ENCODE measurements around the gene ARL6IP5.
A peak's percentile ranks its signal among the peaks of the same experiment; 100 is the strongest.

ARL6IP5 gene, protein sequence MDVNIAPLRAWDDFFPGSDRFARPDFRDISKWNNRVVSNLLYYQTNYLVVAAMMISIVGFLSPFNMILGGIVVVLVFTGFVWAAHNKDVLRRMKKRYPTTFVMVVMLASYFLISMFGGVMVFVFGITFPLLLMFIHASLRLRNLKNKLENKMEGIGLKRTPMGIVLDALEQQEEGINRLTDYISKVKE

DNA sequence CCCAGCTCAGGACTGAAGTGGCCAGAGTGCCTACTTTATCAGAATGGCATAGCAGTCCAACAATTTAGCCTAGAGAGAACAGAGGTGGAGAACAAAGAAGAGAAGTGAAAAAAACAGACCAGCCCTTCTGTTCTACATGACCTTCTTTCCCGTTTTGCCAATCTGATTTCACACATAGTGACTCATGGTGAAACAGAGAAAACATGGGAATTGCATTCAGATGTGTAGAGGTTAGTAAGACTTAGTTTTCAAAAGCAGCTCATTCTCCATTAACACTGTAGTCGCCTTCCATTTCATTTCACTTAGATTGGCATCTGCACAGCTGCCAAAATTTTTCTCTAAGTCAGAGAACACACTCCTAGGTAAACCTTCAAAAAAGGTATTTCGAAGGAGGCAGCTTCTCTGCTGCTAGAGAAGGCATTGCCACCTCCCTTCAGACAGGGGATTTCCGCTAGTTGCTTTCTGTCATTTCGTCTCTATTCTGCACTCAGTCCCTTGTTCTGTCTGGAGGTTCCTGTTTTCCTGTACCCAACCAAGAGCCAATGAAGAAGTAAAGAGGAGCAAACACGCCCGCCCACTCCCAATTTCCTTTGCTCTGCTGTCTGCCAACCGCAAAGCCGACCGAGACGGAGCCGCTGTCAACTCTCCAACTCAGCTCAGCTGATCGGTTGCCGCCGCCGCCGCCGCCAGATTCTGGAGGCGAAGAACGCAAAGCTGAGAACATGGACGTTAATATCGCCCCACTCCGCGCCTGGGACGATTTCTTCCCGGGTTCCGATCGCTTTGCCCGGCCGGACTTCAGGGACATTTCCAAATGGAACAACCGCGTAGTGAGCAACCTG lies at the start of gene ARL6IP5:
TSS of gene ARL6IP5 (plus strand) at position 612 of the 842 bp plus-strand sequence. CDS start at position 723, 111 bp downstream.
- peak; percentile 73 for DNase-seq

DNA sequence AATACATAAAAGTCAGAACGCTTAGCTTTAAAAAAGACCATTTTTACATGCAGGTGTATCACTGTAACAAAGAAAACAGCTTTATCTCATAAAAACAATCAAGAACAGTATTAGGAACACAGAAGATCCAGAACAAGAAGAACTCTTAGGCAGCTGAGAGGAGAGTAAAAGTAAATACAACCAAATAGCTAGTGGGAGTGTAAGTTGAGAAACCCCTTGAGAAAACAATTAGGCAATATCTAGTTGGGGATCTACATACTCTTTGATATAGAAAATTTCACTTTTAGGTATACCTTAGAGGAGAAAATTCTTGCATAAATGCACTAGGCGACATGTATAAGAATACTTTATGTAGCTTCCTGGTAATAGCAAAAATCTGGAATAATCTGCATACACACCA lies 40.1 kb upstream of the ARL6IP5 start:
- no peak for DNase-seq

DNA sequence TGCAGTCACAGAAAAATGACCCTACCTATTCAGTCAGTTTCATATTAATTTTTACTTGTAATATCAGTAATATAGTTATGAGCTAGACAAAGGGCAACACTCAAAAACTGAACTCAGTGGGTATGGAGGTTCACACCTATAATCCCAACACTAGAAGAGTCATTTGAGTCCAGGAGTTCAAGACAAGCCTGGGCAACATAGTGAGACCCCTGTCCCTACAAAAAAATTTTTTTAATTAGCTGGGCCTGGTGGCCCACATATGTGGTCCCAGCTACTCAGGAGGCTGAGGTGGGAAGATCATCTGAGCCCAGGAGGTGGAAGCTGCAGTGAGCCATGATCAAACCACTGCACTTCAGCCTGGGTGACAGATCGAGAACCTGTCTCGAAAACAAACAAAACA lies 35.7 kb upstream of the ARL6IP5 start:
- DNase-seq: no peak

DNA sequence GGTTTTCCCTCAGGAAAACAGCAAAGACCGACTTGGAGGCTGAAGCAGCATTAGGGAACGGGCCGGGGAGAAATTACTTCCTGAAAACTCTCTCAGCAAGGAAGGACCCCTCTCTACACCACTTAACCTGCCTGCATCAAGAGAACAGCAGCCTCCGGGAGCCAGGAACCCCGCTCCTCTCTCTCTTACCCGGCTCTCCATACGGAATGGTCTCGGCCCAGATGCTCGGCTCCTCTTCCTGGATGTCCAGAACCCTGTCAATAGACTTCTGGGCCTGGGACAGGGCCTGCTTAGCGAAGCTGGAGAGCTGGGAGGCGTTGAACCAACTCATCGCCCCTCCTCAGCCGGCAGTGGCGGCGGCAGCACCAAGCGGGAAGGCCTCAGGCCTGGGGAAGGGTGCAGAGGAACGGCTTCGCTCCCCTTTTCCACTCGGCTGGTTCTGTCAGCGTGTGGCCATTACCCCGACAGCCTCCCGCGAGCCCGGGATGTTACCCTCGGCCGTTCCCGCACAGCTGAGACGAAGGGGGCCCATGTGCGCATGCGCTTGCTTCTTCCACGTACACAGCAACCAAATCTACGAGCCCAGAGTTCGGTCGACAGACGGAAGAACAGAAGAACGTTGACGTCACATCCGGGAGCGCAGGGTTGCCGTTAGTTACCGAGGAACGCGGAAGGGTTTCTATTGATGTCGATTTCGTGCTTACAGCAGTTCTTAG lies 32.8 kb upstream of the ARL6IP5 start, which contains the start of gene TMF1:
TSS of gene TMF1 (minus strand) at position 578 of the 716 bp plus-strand sequence. CDS start at position 331, 247 bp downstream.
- DNase-seq: no peak

DNA sequence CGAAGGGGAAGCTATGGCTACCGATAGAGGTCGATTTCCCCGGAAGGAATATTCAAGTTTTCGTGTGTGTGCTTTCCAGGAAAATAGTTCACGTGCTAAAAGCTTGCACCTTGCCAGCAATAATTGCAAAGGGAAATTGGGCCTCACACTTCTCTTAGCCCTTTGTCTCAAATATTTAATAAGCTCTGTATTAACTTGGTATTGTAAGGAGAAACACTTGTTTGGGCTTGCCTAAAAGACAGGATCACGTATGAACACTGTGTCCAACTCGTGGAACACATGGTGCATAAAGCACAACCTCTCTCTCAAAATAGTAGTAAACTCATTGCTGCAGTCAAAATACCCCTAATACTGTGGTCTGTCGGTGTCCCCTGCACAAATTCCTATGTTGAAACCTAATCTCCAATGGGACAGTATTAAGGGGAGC lies 32.3 kb upstream of the ARL6IP5 start:
- no peak for DNase-seq

DNA sequence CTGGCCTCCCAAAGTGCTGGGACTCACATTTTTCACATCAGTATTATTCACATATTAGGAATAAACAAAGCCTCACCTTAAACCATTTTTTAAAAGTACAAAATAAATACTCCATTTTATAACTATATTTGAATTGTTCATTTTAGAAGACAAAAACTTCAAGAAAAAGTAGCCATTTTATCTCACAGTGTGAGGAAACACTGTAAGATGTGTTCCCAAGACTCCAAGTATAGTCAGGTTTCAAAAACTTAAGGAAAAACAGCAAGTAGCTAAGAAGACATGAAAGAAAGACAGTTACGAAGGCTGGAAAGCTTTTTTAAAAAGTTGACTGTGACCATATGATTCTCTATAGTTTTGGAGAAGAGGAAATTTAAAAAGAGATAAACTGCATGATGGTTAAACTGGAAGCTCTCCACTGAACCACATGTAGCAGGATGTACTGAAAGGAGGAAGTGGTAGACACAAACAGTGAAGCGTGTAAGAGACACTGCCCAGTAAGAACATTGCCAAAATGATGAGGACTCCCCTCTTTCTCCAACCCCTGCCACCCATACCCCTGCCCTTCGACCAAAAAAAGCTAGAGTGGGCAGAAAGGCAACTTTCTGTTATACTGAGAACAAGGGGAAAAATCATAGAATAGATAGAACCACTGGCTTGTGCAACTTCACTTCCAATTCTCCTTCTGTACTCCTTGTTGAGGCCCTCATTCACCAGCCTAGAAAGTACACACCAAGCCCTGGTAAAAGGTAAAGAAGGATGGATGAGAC lies 26.4 kb upstream of the ARL6IP5 start:
- no peak for DNase-seq

DNA sequence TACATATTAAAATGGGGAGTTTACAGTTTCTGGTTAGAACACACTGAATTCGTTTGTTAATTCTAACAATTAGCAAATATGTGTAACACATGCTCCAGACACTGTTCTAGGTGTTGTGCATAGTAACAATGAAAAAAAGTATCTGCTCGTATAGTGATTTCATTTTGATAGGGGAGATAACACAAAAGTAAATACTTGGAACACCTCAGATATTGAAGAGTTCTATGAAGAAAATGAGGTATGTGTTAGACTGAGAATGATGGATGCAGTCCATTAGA lies 25.9 kb upstream of the ARL6IP5 start:
- DNase-seq: no peak

DNA sequence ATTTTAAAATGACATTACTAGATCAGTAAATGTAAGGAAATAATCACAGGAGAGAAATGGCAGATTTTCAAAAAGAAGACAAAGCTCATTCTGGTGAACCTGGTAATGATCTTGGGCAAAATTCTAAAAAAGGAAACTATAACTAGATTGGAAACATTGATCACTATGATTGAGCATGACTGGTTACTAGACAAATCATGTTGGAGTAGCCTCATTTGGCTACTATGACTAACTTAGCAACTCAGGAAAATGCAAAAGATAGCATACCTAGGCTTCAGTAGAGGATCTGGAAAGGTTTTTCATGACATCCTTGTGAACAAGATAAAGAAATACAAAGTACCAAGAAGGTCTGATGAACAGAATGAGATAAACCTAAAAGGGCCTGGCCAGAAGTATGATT lies 25.0 kb upstream of the ARL6IP5 start:
- no peak for DNase-seq

DNA sequence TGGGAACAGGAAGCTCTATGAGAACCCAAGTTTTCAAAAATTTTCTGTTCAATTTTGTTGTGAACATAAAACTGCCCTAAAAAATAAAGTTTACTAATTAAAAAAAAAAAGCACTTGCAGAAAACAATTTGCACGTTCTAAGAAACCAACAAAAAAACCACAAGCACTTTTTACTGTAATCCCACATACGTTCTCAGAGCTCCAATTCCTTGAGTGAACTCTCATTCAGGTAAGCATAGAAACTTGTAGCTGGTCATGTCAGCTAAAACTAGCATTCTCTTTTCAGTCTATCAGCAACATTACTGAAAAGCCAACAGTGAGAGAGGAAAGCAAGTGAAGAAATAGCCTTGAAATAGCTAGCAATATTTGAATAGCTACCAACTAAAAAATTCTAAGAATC lies 21.1 kb upstream of the ARL6IP5 start:
- no peak for DNase-seq

DNA sequence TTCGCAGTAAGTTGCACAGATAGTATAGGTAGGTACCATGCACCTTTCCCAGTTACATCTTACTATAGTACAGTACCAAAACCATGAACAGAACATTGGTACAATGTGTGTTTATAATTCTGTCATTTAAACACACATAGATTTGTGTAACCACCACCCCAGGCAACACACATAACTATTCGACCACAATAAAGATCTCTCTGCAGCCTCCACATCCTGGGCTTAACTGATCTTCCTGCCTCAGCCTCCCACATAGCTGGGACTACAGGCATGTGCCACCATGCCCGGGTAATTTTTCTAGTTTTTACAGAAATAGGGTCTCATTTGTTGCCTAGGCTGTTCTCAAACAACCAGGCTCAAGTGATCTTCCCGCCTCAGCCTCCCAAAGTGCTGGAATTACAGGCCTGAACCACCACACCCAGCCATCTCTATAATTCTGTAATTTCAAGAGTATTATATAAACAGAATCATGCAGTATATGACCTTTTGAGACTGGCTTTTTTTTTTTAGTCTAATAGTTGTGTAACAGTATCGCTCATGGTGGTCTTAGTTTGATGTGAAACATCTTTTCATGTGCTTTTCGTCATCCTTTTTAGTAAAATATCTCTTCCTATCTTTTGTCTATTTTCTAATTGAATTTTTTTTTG lies 19.3 kb upstream of the ARL6IP5 start:
- no peak for DNase-seq

DNA sequence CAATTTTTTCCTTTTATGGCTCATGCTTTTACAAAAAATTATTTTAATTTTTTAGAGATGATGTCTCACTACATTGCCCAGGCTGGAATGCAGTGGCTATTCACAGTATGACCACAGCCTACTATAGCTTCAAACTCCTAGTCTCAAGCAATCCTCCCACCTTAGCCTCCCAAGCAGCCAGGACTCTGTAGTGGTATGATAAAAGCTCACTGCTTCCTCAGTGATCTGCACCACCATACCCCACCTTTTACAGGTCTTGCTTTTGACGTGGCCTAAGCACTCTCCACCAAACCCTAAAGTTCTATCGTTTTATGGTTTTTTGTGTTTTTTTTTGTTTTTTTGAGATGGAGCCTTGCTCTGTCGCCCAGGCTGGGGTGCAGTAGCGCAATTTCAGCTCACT lies 18.6 kb upstream of the ARL6IP5 start:
- no peak for DNase-seq

DNA sequence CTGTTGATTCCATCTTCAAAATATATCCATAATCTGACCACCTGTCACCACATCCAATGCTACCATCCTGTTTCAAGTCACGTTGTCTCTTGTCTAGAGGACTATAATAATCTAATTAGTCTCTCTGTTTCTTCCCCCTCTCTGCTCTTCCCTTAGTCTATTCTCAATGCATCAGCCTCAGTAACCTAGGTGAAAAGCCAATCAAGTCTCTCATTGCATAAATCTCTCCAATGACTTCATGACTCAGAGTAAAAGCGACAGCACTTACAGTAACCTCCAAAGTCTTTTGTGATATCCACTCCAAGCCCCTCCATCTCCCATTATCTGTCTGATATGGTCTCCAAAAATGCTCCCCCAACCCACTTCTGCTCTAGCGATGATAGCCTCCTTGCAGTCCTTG lies 11.8 kb upstream of the ARL6IP5 start:
- DNase-seq: no peak

DNA sequence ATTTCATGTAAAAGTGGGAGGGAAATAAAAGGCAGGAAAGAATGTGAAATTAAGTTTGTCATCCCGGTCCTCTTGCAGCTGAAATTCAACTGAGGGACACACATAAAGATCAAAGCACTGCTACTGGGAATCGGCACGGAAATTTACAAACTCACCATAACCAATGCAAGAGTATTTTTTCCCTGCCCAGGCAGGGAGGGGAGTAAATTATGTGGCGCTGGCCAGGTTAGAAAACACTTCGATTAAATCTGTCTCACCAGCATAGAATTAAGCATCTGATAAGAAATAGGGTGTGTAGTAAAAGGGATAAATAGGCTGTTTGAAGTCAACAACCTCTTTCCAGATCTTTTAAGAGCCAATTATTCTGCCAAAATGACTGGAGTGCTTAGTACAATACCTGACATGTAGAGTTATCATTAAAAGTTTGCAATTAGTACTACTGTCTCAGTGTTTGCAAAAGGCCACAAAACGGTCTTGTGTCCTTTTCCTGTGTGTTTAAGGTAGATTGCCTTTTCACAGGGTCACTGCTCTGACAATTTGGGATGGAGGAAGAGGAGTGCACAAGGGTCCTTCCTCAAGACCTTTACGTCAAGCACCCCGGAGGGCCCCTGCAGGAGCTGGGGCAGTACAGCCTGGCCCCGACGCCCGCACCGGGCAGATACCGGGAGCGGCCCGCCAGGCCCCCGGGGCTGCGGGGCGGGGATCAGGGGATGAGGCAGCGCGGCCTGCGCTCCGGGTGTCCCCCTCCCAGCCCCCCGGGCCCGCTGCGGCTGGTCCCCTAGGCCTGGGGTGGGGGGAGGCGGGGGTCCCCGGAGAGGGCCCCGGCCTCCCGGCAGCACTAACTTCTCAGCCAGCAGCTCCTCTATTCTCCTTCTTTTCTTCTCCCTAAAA lies 5.2 kb upstream of the ARL6IP5 start:
- no peak for DNase-seq

DNA sequence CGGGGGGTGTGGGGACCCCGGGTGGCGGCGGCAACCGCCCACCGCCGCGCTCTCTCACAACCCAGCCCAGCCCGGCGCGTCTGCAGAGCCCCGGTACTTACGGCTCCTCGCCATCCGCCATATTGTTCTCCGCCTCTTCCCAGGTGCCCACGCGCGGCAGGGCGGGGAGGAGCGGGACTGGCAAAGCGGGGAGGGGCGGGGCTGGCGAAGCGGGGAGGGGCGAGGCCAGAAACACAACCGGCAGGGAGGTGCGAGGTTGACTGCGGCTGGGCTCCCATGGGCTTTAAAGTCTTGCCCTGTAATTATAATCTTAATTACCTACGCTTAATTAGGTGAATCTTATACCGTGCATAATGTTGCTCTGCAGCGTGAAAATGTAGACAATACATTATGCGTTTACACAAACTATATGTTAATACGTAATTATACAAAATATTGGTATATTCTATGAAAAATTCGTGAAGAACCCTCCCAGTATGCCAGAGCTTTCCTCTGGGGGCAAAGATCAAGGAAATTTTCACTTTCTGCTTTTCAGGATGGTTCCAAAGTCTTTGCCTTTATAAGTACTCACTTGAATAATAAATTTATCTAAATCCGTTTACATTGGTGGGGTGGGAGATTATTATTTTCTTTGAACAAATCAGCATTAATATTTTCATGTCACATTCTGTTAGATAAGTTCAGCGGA lies 4.4 kb upstream of the ARL6IP5 start, which contains the start of gene UBA3:
TSS of gene UBA3 (minus strand) at position 133 of the 688 bp plus-strand sequence. CDS start at position 121, 12 bp downstream.
- DNase-seq: peak; percentile 64

DNA sequence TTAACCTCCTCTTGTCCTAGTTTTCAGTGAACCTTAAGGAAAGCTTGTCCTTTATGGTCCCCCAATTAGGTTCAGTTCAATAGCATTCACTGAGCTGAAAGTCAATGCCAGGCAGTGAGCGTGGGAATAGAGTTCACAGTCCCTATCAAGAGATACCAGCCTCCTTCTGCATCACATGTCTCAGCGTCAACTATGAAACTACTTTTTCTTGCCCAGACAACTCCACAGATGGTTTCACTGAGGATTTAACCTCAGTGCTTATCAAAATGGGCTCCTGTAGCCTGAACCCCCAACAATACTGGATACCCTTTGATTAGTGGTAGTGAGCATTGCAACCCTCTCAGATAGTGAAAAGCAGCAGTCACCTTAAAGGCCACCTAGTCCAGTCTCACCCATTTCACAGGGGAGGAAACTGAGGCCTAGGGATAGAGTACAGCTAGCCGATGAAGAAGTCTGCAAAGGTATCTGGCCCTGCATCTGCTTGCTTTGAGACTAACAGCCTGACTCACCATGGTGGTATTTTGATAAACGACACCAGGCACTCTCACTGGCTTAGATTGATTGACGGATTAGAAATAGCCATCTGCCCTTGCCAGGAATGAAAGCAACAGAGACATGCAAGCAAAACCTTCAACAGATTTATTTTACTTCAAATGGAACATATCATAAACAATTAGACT lies 3.0 kb upstream of the ARL6IP5 start:
- no peak for DNase-seq

DNA sequence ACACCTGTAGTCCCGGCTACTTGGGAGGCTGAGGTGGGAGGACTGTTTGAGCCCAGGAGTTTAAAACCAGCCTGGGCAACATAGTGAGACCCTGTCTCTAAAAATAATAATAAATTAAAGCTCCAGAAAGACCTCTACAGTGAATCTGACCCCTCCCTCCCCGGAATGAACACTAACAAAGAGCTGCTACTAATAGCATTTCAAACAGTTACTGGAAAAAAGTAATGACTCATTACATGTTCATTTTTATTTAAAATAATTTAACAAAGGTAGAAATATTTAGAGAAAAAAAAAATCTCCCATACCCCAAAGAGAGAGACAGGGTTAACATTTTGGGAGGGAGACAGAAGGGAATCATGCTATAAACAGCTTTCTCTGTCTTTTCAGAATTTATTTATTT lies 2.4 kb upstream of the ARL6IP5 start:
- no peak for DNase-seq

DNA sequence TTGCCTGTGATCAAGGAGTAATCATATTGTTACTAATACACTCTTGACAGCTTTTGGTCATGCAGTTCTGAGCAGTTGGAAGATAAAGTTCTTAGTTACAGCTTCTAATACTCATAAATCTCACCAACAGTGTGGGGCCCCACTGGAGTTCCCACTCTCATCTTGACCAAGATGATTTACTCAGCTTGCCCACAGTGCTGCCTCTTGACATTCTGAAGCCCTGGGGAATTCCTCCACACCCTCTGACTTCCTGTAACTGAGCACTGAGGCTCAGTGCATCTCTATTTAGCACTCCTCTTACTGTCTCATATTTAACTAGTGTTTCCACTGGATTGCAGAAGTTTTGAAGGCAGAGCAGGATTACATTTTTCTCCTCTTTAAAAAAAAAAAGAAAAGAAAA lies 1.9 kb upstream of the ARL6IP5 start:
- no peak for DNase-seq

DNA sequence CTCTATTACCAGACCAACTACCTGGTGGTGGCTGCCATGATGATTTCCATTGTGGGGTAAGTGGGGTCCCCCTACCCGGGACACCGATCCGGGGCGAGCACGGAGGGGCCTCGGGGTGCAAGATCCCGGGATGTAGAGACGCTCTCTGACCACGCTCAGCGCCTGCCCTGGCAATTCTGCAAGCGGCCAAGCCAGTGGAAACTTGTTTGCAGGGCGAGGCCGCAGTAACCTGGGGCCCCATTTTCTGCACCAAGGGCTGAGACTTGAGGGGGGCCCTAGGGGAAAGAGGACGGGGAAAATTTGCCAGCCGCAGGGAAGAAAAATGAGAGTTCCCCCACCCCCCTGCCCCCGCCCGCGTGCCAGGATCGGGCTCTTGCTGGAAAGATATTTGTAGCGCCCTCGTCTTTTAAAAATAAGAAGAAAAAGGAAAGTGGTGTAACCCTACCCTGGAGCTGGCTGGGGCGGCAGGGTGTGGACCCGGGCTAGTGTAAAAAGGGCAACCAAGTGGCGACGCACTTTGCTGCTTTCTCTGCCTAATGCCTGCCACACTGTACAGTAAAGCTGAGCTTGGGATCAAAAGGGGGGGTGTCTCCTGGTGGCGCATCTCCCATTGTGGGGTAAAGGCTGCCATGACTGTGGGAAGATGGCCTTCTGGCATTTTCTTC lies 563 bp downstream of the ARL6IP5 start:
- no peak for DNase-seq

DNA sequence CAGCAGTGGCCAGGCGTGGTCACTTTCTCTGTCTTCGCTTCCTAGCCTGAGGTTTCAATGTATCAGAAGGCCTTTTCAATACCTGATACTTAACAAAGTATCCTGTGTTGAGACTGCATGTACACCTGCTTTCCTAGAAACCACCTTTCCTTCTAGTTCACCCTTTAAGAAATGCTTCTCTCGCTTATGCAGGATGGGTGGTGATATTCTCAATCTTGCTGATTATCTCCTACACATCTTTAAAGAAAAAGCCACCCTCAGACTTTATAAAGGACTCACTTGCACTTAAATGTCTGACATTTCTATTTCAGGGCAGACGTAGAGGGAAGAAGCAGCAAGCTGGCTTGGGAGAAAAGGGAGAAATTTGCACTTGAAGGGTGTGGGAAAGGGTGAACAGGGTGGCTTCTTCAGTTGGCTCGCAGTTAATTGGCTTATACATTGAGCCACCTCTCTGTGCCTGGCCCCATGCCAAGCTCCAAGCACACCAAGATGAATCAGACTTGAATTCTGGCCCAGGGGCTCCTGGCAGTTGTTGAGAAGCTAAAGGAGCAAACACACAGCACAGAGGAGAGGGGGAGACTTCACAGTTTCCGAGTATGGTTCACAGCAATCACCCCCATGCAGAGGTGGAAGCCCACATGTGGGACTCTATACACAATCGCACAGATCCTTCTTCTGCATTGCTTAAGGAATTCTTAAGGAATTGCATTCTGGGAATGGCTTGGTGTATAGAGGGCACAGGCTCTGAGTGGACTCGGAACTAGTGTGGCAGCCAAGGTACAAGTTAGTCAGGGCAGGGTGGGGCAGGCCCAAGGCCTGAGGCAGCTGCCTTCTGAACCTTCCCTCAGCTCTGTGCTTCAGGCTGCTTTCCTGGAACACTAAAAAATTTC lies 1.3 kb downstream of the ARL6IP5 start:
- DNase-seq: no peak
